Nephron (organoid): ENCODE results near the gene CIT.

Experiments used
- H3K27ac Mint-ChIP-seq, 3 experiments: 2 replicates each; pipeline ENCODE4 v1.8.0; 2020; ENCODE audit warnings: mixed read lengths in 3 of 3, mild to moderate bottlenecking in 2 of 3, moderate library complexity in 1 of 3
- H3K27me3 Mint-ChIP-seq: 2 replicates; pipeline ENCODE4 v1.8.0; 2021; ENCODE audit warnings: low read depth, mild to moderate bottlenecking, moderate library complexity, mixed read lengths
- H3K36me3 Mint-ChIP-seq: 2 replicates; pipeline ENCODE4 v1.8.0; 2020; ENCODE audit warnings: low read depth, mixed read lengths
- H3K4me1 Mint-ChIP-seq: 2 replicates; pipeline ENCODE4 v1.8.0; 2020; ENCODE audit warnings: mixed read lengths
- H3K4me3 Mint-ChIP-seq, 3 experiments: 2 replicates each; pipeline ENCODE4 v1.8.0; 2020; ENCODE audit warnings: mild to moderate bottlenecking in 3 of 3, mixed read lengths in 3 of 3, moderate library complexity in 2 of 3
- H3K9me3 Mint-ChIP-seq: 2 replicates; pipeline ENCODE4 v1.8.0; 2020; ENCODE audit warnings: mixed read lengths
- CTCF ChIP-seq, 3 experiments: fragments of 200-600 bp; sonication (generic); IDR thresholded peaks; one replicate each; pipeline ENCODE4 v1.5.0; 2021; ENCODE audit warnings: antibody characterized with exemption in 3 of 3; ENCODE audit not compliant: unreplicated experiment in 3 of 3

Gene CIT

DNA sequence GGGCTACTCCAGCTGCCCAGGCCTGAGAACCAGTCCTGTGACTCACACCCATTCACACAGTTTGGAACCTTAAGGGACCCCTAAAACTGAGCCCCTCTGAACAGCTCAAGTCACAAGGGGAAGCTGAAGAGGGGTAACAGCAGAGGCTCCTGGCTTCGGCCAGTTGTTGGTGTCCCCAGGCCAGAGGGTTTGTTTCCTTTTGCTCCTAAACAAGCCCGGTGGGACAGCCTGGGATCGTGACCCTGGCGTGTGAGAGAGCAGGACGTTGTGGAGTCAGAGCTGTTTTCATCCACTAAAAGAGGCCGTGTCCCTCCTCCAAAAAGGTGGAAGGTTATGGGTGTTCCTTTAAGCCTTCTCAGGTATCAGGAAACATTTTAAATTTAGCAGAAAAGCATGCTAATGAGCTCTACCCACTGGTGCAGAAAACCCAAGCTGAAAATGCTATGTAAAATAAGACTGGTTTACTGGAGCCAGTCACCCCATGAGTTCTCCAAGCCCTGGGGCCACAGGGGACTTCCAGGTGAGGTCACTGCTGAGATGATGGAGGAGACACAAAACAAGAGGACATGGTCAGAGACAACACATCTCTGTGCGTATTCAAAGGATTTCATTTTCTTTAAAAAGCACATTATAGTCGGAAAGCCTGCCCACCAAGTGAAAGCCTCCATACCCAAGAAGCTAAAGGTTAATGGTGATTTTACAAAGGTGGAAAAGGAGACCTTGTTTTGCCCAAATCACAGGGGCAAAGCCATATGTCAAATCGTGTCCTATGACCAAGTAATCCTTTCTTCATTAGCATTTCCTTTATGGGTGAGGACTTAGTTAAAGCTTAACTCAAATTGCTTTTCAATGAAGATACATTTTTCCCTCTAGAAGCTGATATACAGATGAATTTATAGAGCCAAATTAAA is 195.1 kb downstream of the CIT start:
- Mint-ChIP-seq H3K9me3 (no peaks in the 10 kb centered on the region), H3K27me3 (no peaks in the 10 kb centered on the region), H3K27ac (peak overlapping the region; percentile 93 to 96 (median 94)), H3K36me3 (peaks cover 60% of the 10 kb centered on the region), H3K4me1 (peaks cover 38% of the 10 kb centered on the region), H3K4me3 (peak overlapping the region in 1 of 3 experiments; percentile 12)
- TF ChIP-seq CTCF (IDR thresholded peaks at IDR 0.05; ENCODE audit: unreplicated experiment in 3 of 3): no peak

DNA sequence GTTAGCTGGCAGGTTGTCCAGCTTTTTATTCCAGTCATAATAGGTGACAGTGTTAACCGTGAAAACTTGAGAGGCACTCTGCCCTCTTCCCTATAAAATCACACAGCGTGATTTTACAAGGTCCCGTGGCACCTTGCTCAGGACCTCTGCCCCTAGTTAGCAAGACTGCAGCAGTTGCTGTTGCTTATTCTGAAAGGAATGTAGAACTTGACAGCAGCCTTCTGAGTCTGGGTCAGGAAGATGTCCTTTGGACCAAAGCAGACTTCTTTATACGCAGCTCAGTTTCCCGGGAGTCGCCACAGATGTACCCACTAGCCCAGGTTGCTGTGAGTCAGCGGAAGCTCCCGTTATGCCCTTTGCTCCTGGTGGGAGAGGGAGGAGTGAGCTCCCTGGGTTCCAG is 196.0 kb downstream of the CIT start:
- Mint-ChIP-seq H3K36me3 (peaks cover 60% of the 10 kb centered on the region), H3K9me3 (no peaks in the 10 kb centered on the region), H3K27ac (peak overlapping the region; percentile 93 to 96 (median 94)), H3K4me3 (no peak overlapping the region), H3K4me1 (peaks cover 31% of the 10 kb centered on the region), H3K27me3 (no peaks in the 10 kb centered on the region)
- no peak for TF ChIP-seq CTCF (IDR thresholded peaks at IDR 0.05; ENCODE audit: unreplicated experiment in 3 of 3)

- TF ChIP-seq CTCF (IDR thresholded peaks at IDR 0.05; ENCODE audit: unreplicated experiment in 3 of 3): no peak
- Mint-ChIP-seq H3K36me3 (peaks cover 62% of the 10 kb centered on the region), H3K27me3 (no peaks in the 10 kb centered on the region), H3K4me3 (no peak overlapping the region), H3K9me3 (no peaks in the 10 kb centered on the region), H3K4me1 (peaks cover 15% of the 10 kb centered on the region), H3K27ac (peak overlapping the region in 1 of 3 experiments; percentile 96)
Observed at GRCh38 chr12:119679490-119679889, 197.6 kb downstream of the CIT start.

DNA sequence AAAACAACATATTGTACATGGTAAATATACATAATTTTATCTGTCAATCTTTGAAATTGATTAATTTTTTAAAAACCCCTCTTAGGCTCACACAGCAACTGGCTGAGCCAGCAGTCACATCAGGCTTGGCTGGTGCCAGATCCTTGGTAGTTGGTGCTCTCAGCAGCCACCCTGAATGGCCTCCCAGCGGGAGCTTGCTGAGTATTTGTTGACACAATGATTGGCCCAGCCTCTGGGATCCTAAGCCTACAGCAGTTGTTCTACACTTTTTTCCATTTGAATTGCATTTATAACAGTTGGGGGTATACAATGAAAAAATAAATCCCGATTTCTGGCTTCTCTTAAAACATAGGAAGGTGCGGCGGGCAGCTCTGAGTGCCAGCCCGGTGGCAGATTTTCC is 198.0 kb downstream of the CIT start:
- no peaks in the 10 kb centered on the region for H3K9me3 Mint-ChIP-seq
- H3K36me3 Mint-ChIP-seq: peaks cover 66% of the 10 kb centered on the region
- peak overlapping the region in 1 of 3 experiments; percentile 96 for H3K27ac Mint-ChIP-seq
- no peak overlapping the region for H3K4me3 Mint-ChIP-seq
- no peak for TF ChIP-seq CTCF (IDR thresholded peaks at IDR 0.05; ENCODE audit: unreplicated experiment in 3 of 3)
- H3K27me3 Mint-ChIP-seq: no peaks in the 10 kb centered on the region
- peaks cover 12% of the 10 kb centered on the region for H3K4me1 Mint-ChIP-seq

DNA sequence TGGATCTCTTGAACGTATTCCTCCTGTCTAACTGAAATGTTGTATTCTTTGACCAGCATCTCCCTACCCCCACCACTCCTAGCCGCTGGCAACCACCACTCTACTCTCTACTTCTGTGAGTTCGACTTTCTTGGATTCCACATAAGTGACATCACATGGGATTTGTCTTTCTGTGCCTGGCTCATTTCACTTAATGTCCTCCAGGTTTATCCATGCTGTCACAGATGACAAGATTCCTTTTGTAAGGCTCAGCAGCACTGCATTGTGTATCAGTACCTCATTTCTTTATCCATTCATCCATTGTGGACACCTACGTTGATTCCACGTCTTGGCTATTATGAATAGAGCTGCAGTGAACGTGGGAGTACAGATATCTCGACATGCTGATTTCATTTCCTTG is 198.7 kb downstream of the CIT start:
- peaks cover 7% of the 10 kb centered on the region for H3K4me1 Mint-ChIP-seq
- H3K4me3 Mint-ChIP-seq: no peak overlapping the region
- no peak for TF ChIP-seq CTCF (IDR thresholded peaks at IDR 0.05; ENCODE audit: unreplicated experiment in 3 of 3)
- H3K27ac Mint-ChIP-seq: peak overlapping the region in 2 of 3 experiments; percentile 18 to 82
- H3K27me3 Mint-ChIP-seq: no peaks in the 10 kb centered on the region
- H3K9me3 Mint-ChIP-seq: no peaks in the 10 kb centered on the region
- H3K36me3 Mint-ChIP-seq: peaks cover 72% of the 10 kb centered on the region

DNA sequence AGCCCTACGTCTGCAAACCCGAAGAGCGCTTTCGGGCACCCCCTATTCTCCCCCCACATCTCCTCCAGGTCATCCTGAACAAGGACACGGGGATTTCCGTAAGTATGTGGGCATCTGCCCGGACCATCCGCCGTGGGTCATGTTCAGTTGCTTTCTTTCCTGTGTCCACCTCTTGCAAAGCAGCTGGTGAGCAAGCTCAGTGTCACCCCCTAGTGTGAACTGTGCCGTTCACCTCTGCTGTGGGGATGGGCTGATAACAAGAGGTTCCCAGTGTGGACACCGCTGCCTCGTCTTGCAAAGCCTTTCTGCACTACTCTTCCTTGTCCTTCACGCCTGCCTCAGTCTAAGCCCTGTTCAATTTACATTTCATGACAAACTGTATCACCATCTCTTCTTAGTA is 200.5 kb downstream of the CIT start:
- Mint-ChIP-seq H3K4me1 (no peaks in the 10 kb centered on the region), H3K27me3 (no peaks in the 10 kb centered on the region), H3K27ac (no peak overlapping the region), H3K36me3 (peaks cover 86% of the 10 kb centered on the region), H3K9me3 (no peaks in the 10 kb centered on the region), H3K4me3 (no peak overlapping the region)
- no peak for TF ChIP-seq CTCF (IDR thresholded peaks at IDR 0.05; ENCODE audit: unreplicated experiment in 3 of 3)
